Stimulated activated CD4-positive, alpha-beta T cell treated with anti-CD3 and anti-CD28 coated beads, Interleukin-15, amount 100 ng/mL, for 48 hours (primary cell): ENCODE measurements around the gene SPATA9.
"Not testable (repeated sequence)": the region's sequence is repeated elsewhere in the genome, so short reads cannot be mapped to it uniquely, and the experiment has no call there.

Experiments used
- DNase-seq, 2 donors: peaks; one replicate each; pipeline ENCODE4 v3.0.0-alpha.2; 2020; ENCODE audit warnings: low read depth in 2 of 2

SPATA9 gene

DNA sequence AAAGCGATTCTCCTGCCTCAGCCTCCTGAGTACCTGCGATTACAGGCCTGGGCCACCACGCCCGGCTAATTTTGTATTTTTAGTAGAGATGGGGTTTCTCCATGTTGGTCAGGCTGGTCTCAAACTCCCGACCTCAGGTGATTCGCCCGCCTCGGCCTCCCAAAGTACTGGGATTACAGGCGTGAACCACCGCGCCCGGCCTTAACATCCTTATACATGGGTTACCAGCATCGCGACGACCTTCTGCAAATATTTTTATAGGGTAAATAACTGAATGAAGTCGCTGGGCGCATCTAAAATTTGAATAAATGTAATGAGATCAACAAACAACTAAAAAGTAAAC lies 36.6 kb downstream of the SPATA9 start:
- not testable (repeated sequence) for DNase-seq

- no peak for DNase-seq
These were observed 38.3 kb downstream of the SPATA9 start for GRCh38 chr5:95644351-95645042.

DNA sequence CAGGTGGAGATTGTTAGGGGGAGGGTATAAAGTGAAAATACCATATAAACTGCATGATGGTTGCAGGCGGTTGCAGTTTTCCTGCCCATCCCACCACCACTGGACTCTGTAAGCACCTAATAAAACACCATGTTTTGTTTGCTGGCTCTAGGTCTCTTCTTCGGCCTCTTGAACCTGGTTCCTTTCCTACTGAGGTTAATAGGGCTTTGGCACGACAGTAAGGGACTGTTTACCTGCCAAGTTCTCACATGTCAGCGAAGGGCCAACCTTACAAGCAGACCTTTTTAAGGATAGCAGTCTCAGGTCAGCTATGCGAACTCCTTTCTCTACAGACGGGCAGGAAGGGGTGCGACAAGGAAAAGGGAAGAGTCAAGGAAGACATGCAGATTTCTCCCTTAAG lies 39.6 kb downstream of the SPATA9 start:
- no peak for DNase-seq

DNA sequence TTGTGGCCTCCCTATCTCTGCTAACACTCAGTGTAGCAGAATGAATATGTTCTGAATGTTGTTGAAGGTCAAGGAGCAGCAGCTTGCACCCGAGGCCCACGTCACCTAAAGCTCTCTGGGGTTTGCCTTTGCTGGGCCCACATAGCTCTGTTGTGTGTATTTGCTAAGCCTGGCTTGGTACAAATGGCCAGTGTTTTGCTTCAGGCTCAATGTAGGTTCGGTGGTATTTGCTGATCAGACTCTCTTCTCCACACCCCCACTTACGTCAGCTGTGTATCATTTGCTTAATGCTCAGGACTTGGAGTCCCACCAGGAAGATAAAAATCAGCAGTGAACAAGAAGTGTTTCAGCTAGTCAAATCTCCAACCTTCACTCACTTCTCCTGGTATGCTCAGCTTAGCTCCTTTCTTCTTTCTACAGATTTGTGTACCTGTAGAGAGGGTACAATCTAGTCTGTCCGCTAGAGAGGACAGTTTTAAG lies 41.0 kb downstream of the SPATA9 start:
- no peak for DNase-seq

GRCh38 chr5:95638632-95639031 lies 44.2 kb downstream of the SPATA9 start:
- no peak for DNase-seq

GRCh38 chr5:95634081-95634480 lies 48.7 kb downstream of the SPATA9 start:
- DNase-seq: no peak

DNA sequence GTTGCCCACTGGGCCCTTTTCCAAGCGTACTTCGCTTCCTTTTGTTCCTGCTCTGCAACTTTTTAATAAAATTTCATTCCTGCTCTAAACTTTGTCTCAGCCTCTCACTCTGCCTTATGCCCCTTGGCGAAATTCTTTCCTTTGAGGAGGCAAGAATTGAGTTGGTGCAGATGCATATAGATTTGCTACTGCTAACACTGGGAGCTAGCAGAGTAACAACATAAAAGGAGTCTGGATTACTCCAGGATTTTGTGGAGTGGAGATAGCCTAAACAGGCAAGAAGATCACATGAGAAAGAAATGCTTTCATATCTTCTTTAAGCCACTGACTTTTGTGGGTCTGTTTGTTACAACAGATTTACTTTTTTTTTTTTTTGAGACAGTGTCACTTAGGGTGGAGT lies 49.1 kb downstream of the SPATA9 start:
- no peak for DNase-seq

GRCh38 chr5:95632942-95633341 lies 49.8 kb downstream of the SPATA9 start:
- DNase-seq: not testable (repeated sequence)

DNA sequence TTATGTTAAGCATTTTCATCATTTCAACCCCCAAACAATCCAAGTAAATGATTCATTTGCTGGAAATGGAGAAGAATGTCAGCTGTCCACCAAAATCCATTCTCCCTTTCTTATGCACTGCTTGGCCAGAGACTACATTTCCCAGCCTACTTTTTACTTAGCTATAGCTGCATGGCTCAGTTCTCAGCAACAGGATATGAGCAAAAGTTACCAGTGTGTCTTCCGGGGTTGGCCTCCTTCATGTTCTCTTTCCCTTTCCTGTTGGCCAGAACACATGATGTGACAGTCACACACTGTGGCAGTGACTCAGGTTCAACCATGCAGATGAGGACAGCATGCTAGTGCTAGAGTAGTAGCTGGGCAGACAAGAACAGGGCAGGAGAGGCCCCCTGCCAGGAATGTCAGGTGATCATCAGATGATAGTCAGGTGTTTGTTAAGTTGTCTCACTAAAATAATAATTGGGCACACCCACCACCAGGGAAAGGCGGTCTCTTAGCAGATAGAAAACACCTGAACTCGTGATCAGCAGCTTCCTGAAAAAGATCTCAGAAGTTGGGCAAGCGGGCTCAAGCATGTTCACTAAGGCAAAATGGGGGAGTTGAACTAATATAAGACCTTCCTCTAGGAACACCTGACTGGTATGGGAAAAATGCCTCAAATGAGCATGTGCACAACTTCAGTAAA lies 50.7 kb downstream of the SPATA9 start:
- DNase-seq: peak; percentile 65 to 74

GRCh38 chr5:95631255-95631958 lies 51.4 kb downstream of the SPATA9 start:
- DNase-seq: no peak

GRCh38 chr5:95630394-95630917 lies 52.3 kb downstream of the SPATA9 start:
- no peak for DNase-seq

- DNase-seq: no peak
These were observed 53.9 kb downstream of the SPATA9 start for GRCh38 chr5:95628933-95629332.

DNA sequence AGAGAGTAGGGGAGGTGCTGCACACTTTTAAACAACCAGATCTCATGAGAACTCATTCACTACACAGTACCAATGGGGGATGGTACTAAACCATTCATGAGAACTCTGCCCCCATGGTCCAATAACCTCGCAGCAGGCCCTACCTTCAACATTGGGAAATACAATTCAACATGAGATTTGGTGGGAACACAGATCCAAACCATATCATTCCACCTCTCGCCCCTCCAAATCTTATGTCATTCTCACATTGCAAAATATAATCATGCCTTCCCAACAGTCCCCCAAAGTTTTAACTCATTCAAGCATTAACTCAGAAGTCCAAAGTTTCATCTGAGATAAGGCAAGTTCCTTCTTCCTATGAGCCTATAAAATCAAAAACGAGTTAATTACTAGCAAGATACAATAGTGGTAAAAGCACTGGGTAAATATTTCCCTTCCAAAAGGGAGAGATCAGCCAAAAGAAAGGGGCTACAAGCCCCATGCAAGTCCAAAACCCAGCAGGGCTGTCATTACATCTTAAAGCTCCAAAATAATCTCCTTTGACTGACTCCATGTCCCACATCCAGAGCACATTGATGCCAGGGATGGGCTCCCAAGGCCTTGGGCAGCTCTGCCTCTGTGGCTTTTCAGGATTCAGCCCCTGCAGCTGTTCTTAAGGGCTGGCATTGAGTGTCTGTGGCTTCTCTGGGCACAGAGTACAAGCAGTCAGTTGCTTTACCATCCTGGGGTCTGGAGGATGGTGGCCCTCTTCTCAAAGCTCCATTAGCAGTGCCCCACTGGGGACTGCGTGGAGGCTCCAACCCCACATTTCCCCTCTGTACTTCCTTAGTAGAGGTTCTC lies 54.6 kb downstream of the SPATA9 start:
- no peak for DNase-seq

GRCh38 chr5:95626701-95627100 lies 56.1 kb downstream of the SPATA9 start:
- DNase-seq: no peak

DNA sequence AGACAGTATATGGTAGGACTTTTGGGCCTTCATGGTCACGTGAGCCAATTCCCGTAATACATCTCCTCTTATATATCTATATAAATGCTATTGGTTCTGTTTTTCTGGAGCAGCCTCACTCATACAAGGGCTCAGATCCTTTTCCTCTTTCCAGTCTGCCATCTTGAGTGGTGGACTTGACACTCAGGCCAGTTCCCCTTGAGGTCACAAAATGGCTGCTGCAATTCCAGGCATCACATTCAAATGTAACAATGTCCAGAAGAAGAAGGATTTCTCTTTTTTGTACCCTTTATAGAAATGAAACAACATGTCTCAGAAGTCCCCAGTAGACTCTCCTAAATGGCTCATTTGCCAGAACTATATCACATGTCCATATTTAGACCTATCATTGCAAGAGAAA lies 58.4 kb downstream of the SPATA9 start:
- no peak for DNase-seq

DNA sequence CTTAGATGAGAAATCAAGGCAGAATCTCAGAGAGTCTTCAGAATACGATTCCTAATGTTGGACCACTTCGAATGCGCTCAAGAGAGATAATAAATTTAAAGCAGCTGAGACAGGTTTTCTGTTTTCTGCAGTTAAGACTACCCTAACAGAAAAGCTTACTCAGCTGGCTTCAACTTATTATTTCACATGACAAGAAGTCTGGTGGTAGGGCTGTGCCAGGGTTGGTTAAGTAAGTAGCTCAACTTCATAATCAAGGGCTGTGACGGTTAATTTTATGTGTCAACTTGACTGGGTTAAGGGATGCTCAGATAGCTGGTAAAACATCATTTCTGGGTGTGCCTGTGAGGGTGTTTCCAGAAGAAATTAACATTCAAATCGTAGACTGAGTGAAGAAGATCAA lies 59.1 kb downstream of the SPATA9 start:
- no peak for DNase-seq

DNA sequence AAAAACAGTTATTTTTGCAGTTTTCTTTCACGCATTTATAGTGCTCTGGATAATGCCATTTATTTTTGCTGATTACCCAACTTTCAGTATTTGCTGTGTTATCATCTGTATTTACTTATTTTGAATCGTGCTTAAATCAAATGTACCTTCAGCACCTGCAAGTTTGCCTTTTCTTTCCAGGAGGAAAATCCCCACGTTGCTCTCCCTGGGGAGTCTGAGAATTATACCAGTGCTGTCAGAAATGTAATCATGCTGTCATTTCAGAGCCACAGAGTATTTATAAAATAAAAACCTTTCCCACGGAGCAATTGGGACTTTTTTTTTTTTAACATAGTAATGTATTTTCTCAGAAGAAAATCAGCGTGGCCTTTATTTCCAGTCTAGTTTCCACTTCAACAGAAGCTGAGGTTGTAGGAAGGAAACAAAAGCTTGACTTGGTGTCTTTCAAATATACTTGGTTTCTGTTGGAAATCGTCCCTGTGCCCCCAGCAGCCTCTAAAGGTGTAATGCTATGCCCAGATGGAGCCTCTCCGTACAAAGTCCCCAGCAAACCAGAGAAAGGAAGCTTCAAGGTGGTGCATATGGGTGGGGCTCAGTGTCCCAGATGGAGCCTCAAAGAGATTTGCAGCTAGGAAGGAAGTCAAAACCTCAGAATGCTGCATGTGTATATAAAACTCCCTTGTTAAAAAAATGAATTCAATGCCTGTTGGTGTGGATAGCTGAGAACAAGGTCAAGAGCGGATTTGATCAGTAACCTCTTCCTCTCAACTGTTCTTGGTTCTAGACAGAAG lies 60.8 kb downstream of the SPATA9 start:
- no peak for DNase-seq

- DNase-seq: peak; percentile 22 to 24
These were observed 61.6 kb downstream of the SPATA9 start for GRCh38 chr5:95620870-95621838.

- DNase-seq: peak; percentile 45 to 64
These were observed 62.5 kb downstream of the SPATA9 start, which contains the start of gene GPR150 for GRCh38 chr5:95620030-95620869. Gene GPR150 (plus strand): TSS chr5:95620087. CDS start chr5:95620276, 189 bp downstream.
